Peyer's patch (tissue), 4 donors: ENCODE measurements around the gene CADPS2.

Source experiments
- CTCF ChIP-seq, 6 experiments: fragments of 450-650 bp in 4 of 6; fragments of 200-600 bp in 2 of 6; sonication (generic) in 1 of 6; IDR thresholded peaks; one replicate each; pipeline ENCODE4 v1.5.1; 2017 to 2019; ENCODE audit warnings: antibody characterized with exemption in 6 of 6, mild to moderate bottlenecking in 3 of 6, moderate library complexity in 1 of 6
- POLR2A ChIP-seq, 2 donors: fragments of 450-650 bp; IDR thresholded peaks; one replicate each; pipeline ENCODE4 v1.5.1; 2017; ENCODE audit warnings: antibody characterized with exemption in 2 of 2, mild to moderate bottlenecking in 2 of 2, moderate library complexity in 2 of 2

GRCh38 chr7:122433765-122434164 is 452.5 kb downstream of the CADPS2 start:
- TF ChIP-seq POLR2A (IDR thresholded peaks at IDR 0.05) (no peak), CTCF (IDR thresholded peaks at IDR 0.05) (no peak)
